SK-N-SH treated with all-trans-retinoic acid at 6 μM for 48 hours (cell line): Measurements from ENCODE around the gene ZFP28.

Experiments
- ARNTL ChIP-seq: fragments of 450-650 bp; formaldehyde crosslinking; IDR thresholded peaks from 2 replicates; pipeline ENCODE4 v1.5.0; 2020; ENCODE audit warnings: low read depth, mild to moderate bottlenecking, moderate library complexity, borderline replicate concordance
- ISL1 ChIP-seq: fragments of 250-450 bp; sonication (Bioruptor Pico); IDR thresholded peaks from 2 replicates; pipeline ENCODE4 v2.1.2; 2022; ENCODE audit warnings: mild to moderate bottlenecking, moderate library complexity
- PATZ1 ChIP-seq: fragments of 250-450 bp; sonication (Bioruptor Pico); IDR thresholded peaks from 2 replicates; pipeline ENCODE4 v1.8.0; 2020; ENCODE audit warnings: mild to moderate bottlenecking, moderate library complexity, borderline replicate concordance
- PPARA ChIP-seq: fragments of 250-450 bp; sonication (Bioruptor Pico); IDR thresholded peaks from 2 replicates; pipeline ENCODE4 v1.5.0; 2020; ENCODE audit warnings: mild to moderate bottlenecking, borderline replicate concordance
- RARB ChIP-seq: fragments of 250-450 bp; sonication (Bioruptor Pico); IDR thresholded peaks from 2 replicates; pipeline ENCODE4 v1.8.0; 2021; ENCODE audit warnings: mild to moderate bottlenecking, moderate library complexity
- TCF4 ChIP-seq: fragments of 250-450 bp; sonication (Bioruptor Pico); IDR thresholded peaks from 2 replicates; pipeline ENCODE4 v1.8.0; 2021; ENCODE audit warnings: mild to moderate bottlenecking, moderate library complexity, borderline replicate concordance
- ZFP3 ChIP-seq: fragments of 250-450 bp; sonication (Bioruptor Pico); IDR thresholded peaks from 2 replicates; pipeline ENCODE4 v1.5.0; 2020; ENCODE audit warnings: mild to moderate bottlenecking, moderate library complexity
- ZNF8 ChIP-seq: fragments of 450-650 bp; formaldehyde crosslinking; IDR thresholded peaks from 2 replicates; pipeline ENCODE4 v1.5.0; 2020; ENCODE audit warnings: mild to moderate bottlenecking, moderate library complexity

GRCh38 chr19:56595548-56595899 is 56.8 kb downstream of the ZFP28 start:
- no peak for TF ChIP-seq PATZ1 (CRISPR knock-in tag)
- no peak for TF ChIP-seq ISL1 (CRISPR knock-in tag)
- TF ChIP-seq ZNF8: no peak
- no peak for TF ChIP-seq ZFP3
- no peak for TF ChIP-seq PPARA
- TF ChIP-seq ARNTL (CRISPR knock-in tag): no peak
- TF ChIP-seq RARB (CRISPR knock-in tag): no peak
- no peak for TF ChIP-seq TCF4 (CRISPR knock-in tag)
